Melanocyte of skin (primary cell): ENCODE data around the gene PPP1CA. TPM values are rescaled to one million over a fixed set of nuclear protein-coding genes. Genes with fewer than 3 reads are reported as not detected.

ENCODE experiments used
- small RNA-seq, 2 donors: library from RNA; depleted of rRNA; stranded (forward); fragments of <200 nt; gene quantifications; one replicate each; pipeline ENCODE3, GENCODE V24; 2012
- total RNA-seq, 2 donors: library from RNA; depleted of rRNA; stranded (reverse); fragments of >200 nt; gene quantifications; 2 replicates each; pipeline ENCODE4 v1.2.3, GENCODE V29; 2012

Gene PPP1CA
- total RNA-seq: 100 to 1,000 TPM; 176 to 244 TPM

DNA sequence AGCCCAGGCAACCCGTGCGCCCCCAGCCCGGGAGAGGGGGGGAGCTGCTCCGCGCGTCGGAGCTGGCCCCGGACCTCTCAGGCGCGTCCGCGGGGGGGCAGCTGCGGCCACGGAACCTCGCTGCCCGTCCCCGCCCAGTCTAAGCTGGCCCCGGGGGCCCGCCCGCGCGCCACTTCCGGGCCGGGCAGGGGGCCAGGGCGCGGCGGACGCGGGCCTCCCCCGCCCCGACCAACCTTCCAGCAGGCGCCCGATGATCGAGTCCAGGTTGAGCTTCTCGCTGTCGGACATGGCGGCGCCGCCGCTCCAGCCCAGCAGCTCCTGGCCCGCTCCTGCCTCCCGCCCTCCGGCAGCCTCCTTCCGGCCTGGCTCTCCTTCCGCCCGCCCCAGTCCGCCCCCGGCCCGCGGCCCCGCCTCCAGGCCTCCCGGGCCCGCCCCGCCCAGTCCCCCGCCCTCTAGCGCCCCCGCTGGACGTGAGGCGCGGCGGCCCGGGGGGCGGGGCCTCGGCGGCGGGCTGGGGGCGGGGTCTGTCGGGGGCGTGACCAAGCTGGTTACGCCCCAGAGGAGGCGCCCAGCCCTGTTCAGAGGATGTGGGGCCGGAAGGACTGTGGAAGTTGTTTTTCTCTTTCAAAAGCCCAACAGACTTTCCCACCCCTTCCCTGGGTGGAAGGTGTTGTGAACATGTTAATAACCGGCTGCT, at the start of gene PPP1CA:
Gene PPP1CA (minus strand): TSS at position 364 of the 697 bp plus-strand sequence. CDS start 76 bp downstream, at position 288.

DNA sequence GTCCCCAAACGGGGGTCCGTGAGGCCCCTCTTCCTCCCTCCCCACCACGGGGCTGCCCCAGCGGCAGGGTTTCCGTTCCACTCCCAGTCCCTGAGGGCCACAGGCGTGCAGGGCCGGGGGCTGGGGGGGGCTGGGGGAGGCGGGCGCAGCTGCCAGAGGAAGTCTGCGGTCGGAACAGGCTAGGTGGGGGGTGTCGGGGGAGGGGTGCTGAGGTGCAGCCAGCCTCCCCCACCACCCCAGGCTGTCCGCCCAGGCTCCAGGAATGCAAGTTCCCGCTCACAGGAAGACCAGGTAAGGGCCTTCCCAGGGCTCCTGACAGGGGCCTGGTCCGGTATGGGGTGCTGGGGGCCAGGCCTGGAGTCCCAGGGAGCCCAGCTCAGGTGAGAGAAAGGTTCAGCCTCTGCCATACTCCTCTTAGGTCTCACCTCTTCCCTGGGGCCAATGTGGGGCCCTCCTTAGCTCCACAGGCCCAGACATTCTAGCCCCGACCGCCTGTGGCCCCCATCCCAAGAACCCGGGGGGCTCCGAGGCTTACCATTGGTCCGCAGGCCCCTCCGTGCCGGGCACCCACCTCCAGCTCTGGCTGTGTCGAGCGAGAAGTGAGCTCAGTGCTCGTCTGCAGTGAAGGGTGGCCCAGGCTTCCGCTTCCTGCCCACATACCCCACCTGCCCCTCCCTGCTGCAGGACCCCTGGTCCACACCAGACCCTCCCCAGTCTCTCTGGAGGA, 35.6 kb upstream of the PPP1CA start, which contains the start of gene PTPRCAP:
Gene PTPRCAP (minus strand): TSS at position 601 of the 727 bp plus-strand sequence. CDS start 63 bp downstream, at position 538.

DNA sequence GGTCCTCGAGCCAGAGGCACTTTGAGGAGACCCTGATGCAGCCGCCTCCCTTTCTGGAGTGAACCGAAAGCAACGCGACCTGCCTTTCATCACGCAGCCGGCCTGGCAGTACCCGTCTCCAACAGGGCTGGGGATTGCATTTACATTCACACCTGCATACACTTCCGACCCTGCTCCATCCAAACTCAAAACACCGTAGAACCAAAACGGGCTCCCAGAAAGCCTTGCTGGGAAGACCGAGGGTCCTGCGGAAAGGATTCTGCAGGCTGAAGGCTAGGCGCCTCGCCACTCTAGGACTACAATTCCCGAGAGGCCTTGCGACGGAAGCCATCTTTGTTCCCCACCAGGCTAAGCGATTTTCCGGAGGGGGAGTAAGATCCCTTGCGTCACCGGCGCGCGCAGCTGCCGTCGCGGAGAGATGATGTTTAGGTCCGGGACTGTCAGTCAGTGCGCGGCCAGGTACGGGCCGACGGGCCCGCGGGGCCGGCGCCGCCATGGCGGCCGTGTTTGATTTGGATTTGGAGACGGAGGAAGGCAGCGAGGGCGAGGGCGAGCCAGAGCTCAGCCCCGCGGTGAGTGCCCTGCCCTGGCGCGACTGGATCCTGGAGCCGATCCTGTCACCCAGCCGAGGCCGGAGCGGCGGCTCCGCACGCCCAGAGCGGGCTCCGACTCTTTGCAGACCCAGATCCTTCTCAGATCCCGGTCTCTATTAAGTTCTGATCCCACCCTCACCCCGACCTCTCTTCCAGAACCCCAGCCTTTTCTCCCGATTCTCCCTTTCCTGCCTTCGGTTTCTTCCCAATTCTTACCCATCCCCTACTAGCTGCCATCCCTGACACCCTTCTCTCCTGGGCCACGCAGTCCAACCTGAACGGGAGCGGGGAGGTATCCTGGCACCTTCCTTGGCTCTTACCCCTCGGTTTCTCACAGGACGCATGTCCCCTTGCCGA, 26.7 kb upstream of the PPP1CA start, which contains the start of gene RPS6KB2:
Gene RPS6KB2 (plus strand): TSS at position 443 of the 950 bp plus-strand sequence. CDS start 52 bp downstream, at position 495.

GRCh38 chr11:67415501-67416304, 14.0 kb upstream of the PPP1CA start, which contains the start of gene CARNS1:
TSS of gene CARNS1 (plus strand) at chr11:67415678. CDS start at chr11:67416200, 522 bp downstream.

GRCh38 chr11:67391304-67392182, 10.1 kb downstream of the PPP1CA start, which contains the start of gene RAD9A:
TSS of gene RAD9A (plus strand) at chr11:67391986. CDS start at chr11:67392045, 59 bp downstream.

GRCh38 chr11:67372993-67373647, 28.5 kb downstream of the PPP1CA start, which contains the start of gene CLCF1:
TSS of gene CLCF1 (minus strand) at chr11:67373598. CDS start at chr11:67373539, 59 bp downstream.

DNA sequence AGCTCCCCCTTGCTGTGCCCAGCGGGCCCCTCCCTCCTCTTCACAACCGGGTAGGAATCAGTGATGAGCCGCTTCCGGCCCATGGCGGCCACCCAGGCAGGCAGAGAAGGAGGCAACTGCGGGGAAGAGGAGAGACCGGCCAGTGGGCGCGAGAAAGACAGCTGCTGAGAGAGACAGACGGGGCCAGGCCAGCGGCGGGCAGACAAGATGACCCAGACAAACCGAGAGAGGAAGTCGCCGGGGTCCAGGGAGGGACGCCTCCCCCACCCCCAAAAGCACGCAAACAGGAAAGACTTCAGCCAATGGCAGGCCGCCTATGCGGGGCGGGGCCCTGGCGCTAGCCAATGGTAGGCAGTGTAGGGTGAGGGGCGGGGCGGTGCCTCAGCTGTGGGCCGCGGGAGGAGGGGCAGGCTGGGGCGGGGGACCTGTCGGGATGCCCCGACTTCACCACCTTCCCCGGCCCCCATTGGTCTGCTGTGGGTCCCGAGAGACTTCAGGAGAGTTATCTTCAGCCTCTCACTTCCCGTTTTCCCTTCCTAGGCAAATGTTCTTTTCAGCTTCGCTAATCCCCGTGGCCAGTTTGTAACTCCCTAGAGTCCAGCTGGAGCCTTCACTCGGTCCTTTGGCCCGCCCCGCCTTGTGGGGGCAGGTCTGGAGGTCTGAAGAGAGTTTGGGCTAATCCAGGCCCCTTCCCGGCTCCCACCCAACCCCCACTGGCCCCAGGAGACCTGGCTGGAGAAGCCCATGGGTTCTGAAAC, 48.2 kb downstream of the PPP1CA start, which contains the start of gene POLD4:
Gene POLD4 (minus strand): TSS at position 230 of the 758 bp plus-strand sequence. CDS start 147 bp downstream, at position 83.

Small RNA genes within 50 kb of the gene (small RNA-seq; reads per million reads assigned to genes)
- 0 reads per million in 2 donors for gene RN7SKP239
- 0 to 0.09 reads per million in 2 donors for gene RNU6-1238P

Other genes starting within 250 kb of the PPP1CA start
- 10 to 100 TPM; 32.3 to 42.0 TPM for gene GRK2, start 135.4 kb downstream of the PPP1CA start, total RNA-seq
- gene ANKRD13D, start 112.6 kb downstream of the PPP1CA start, total RNA-seq: 10 to 100 TPM; 43.7 to 44.3 TPM
- 10 to 100 TPM; 11.7 to 14.8 TPM for gene SSH3, start 98.3 kb downstream of the PPP1CA start, total RNA-seq
- gene POLD4, start 48.3 kb downstream of the PPP1CA start, total RNA-seq: 10 to 100 TPM; 18.3 to 22.4 TPM
- under 1 TPM; 0.33 to 0.34 TPM for gene CLCF1, start 28.3 kb downstream of the PPP1CA start, total RNA-seq
- 10 to 100 TPM; 10.7 to 11.0 TPM for gene RAD9A, start 9.9 kb downstream of the PPP1CA start, total RNA-seq
- not detected for gene TBC1D10C, start 2.2 kb upstream of the PPP1CA start, total RNA-seq
- gene CARNS1, start 13.8 kb upstream of the PPP1CA start, total RNA-seq: under 1 TPM in 1 of 2 donors, not detected in 1; under 0.01 TPM
- gene RPS6KB2, start 26.6 kb upstream of the PPP1CA start, total RNA-seq: 10 to 100 TPM; 33.3 to 37.5 TPM
- gene PTPRCAP, start 35.8 kb upstream of the PPP1CA start, total RNA-seq: 1 to 10 TPM in 1 of 2 donors, under 1 TPM in 1; 0.33 to 1.0 TPM
- 100 to 1,000 TPM; 120 to 134 TPM for gene CORO1B, start 41.6 kb upstream of the PPP1CA start, total RNA-seq
- gene GPR152, start 50.9 kb upstream of the PPP1CA start, total RNA-seq: not detected
- gene CABP4, start 53.5 kb upstream of the PPP1CA start, total RNA-seq: not detected
- gene TMEM134, start 67.4 kb upstream of the PPP1CA start, total RNA-seq: 10 to 100 TPM; 19.0 to 26.8 TPM
- 10 to 100 TPM; 52.3 to 81.6 TPM for gene AIP, start 81.2 kb upstream of the PPP1CA start, total RNA-seq
- 10 to 100 TPM; 14.0 to 15.8 TPM for gene PITPNM1, start 103.5 kb upstream of the PPP1CA start, total RNA-seq
- 10 to 100 TPM; 14.5 to 19.3 TPM for gene CDK2AP2, start 106.3 kb upstream of the PPP1CA start, total RNA-seq
- gene CABP2, start 121.6 kb upstream of the PPP1CA start, total RNA-seq: not detected
- 1,000 to 10,000 TPM; 1,560 to 1,583 TPM for gene GSTP1, start 182.0 kb upstream of the PPP1CA start, total RNA-seq
- gene NDUFV1, start 205.1 kb upstream of the PPP1CA start, total RNA-seq: 100 to 1,000 TPM; 199 to 221 TPM
- 1 to 10 TPM; 6.9 to 7.3 TPM for gene NUDT8, start 228.1 kb upstream of the PPP1CA start, total RNA-seq
- gene TBX10, start 237.9 kb upstream of the PPP1CA start, total RNA-seq: not detected
- not detected for gene ACY3, start 248.9 kb upstream of the PPP1CA start, total RNA-seq